Spleen (tissue), 11 donors: ENCODE measurements around the gene NDUFA7. TPM values are rescaled to one million over a fixed set of nuclear protein-coding genes. Genes with fewer than 3 reads are reported as not detected.
A peak's percentile ranks its signal among the peaks of the same experiment; 100 is the strongest.

Experiments
- DNase-seq: peaks from one replicate; pipeline ENCODE4 v3.0.0-alpha.2; 2020
- H3K27ac ChIP-seq, 8 donors: fragments of 200-600 bp; sonication (generic) in 7 of 8; 1 replicate in 4 of 8; 2 replicates in 4 of 8; pipeline versions ENCODE4 v1.5.0 to v1.8.0; 2016 to 2021; ENCODE audit warnings: inconsistent platforms in 4 of 8, mild to moderate bottlenecking in 4 of 8, moderate library complexity in 1 of 8
- H3K27me3 ChIP-seq, 7 donors: fragments of 200-600 bp; sonication (generic) in 6 of 7; replicated peaks in 1 of 7; 1 replicate in 4 of 7; 2 replicates in 3 of 7; pipeline versions ENCODE4 v1.5.0 to v1.8.0; 2016 to 2021; ENCODE audit warnings: inconsistent platforms in 3 of 7, mild to moderate bottlenecking in 1 of 7
- H3K36me3 ChIP-seq, 6 donors: fragments of 200-600 bp; sonication (generic) in 5 of 6; 1 replicate in 4 of 6; 2 replicates in 2 of 6; pipeline versions ENCODE4 v1.5.0 to v1.8.0; 2016 to 2021; ENCODE audit warnings: inconsistent platforms in 2 of 6
- H3K4me1 ChIP-seq, 6 donors: fragments of 200-600 bp; sonication (generic) in 5 of 6; 1 replicate in 3 of 6; 2 replicates in 3 of 6; pipeline versions ENCODE4 v1.5.0 to v1.8.0; 2016 to 2021; ENCODE audit warnings: inconsistent platforms in 3 of 6
- H3K4me3 ChIP-seq, 8 donors: fragments of 200-600 bp; sonication (generic) in 7 of 8; 1 replicate in 4 of 8; 2 replicates in 4 of 8; pipeline versions ENCODE4 v1.5.0 to v1.8.0; 2016 to 2021; ENCODE audit warnings: inconsistent platforms in 4 of 8, mild to moderate bottlenecking in 4 of 8, moderate library complexity in 2 of 8
- H3K9me3 ChIP-seq, 8 donors: fragments of 200-600 bp; sonication (generic) in 7 of 8; 1 replicate in 4 of 8; 2 replicates in 4 of 8; pipeline versions ENCODE4 v1.5.0 to v1.8.0; 2016 to 2021; ENCODE audit warnings: inconsistent platforms in 4 of 8
- POLR2A ChIP-seq, 3 donors: fragments of 450-650 bp; IDR thresholded peaks; one replicate each; pipeline ENCODE4 v1.5.1; 2017; ENCODE audit warnings: antibody characterized with exemption in 3 of 3, mild to moderate bottlenecking in 1 of 3
- POLR2AphosphoS5 ChIP-seq, 3 donors: sonication (generic); formaldehyde crosslinking; IDR thresholded peaks; one replicate each; pipeline ENCODE4 v1.5.1; 2017; ENCODE audit warnings: antibody characterized with exemption in 3 of 3
- WGBS, 5 donors: extraction: QIAGEN DNeasy Blood & Tissue Kit in 3 of 5; methylation state at CpG; one replicate each; pipeline versions ENCODE4 v1.1.5 to v1.1.7; 2013 to 2018; 5-methylcytosine and 5-hydroxymethylcytosine counted together
- intact Hi-C: fragments of 100-400 bp; cut with DNase I; formaldehyde crosslinking; loops from one replicate; pipeline ENCODE4 v1.15.0; 2023; ENCODE audit warnings: low total_unique reads
- polyA plus RNA-seq, 3 donors: library from polyadenylated mRNA; stranded (reverse); fragments of 200-250 nt; gene quantifications; one replicate each; pipeline ENCODE4 v1.2.1, GENCODE V29; 2013
- total RNA-seq, 7 donors: library from RNA; depleted of rRNA in 3 of 7; stranded (reverse); fragments of >200 nt in 3 of 7; fragmentation: NEBNext Ultra II Directional in 4 of 7; extraction: Animal tissue kit (Norgen Biotek cat#: 25700) in 4 of 7; gene quantifications; one replicate each; pipeline versions ENCODE4 v1.1.0 to v1.2.1, GENCODE V29; 2016 to 2021
- TF ChIP-seq, protein P1 (sequence below), 11 experiments: fragments of 200-600 bp in 7 of 11; fragments of 450-650 bp in 4 of 11; sonication (generic) in 4 of 11; IDR thresholded peaks in 8 of 11; conservative IDR thresholded peaks in 3 of 11; 1 replicate in 7 of 11; 2 replicates in 4 of 11; pipeline versions ENCODE4 v1.4.0 to v1.8.0; 2016 to 2021; ENCODE audit warnings: antibody characterized with exemption in 11 of 11, inconsistent platforms in 4 of 11, mild to moderate bottlenecking in 1 of 11
- donor health status: healthy with polysubstance abuse.
- donor health status: DM: no; HTN: no; CAD: no; lungs with moderate emphysema.
- donor health status: DM: no; HTN: no; CAD: no.
- donor health status: Bipolar disorder and iron deficiency.
- donor health status: healthy.
- donor health status: DM: no; HTN: no; CAD: no.
- donor health status: DM: yes; HTN: yes; CAD: no.

NDUFA7 gene
- total and polyA plus RNA-seq, 10 donors, result 14.6 to 131 (median 31.1) TPM

- Histone ChIP-seq H3K4me1 (peaks cover 26 to 51% (median 48%) of the 10 kb centered on the region in 6 donors), H3K27ac (peak overlapping the region in 6 of 8 donors; percentile 11 to 96 (median 80)), H3K27me3 (no peaks in the 10 kb centered on the region), H3K9me3 (no peaks in the 10 kb centered on the region), H3K4me3 (no peak overlapping the region), H3K36me3 (peaks cover 0 to 51% (median 16%) of the 10 kb centered on the region in 6 donors)
- intact Hi-C loops, result no loop called here
- WGBS, 5 donors, result 61 to 84% (median 68%) methylated on average over 5 to 17 of the region's 17 CpGs
- no peak for DNase-seq
- TF ChIP-seq POLR2AphosphoS5 (IDR thresholded peaks at IDR 0.05) (peak; percentile 87 to 89 (median 88)), POLR2A (IDR thresholded peaks at IDR 0.05) (no peak)
- TF ChIP-seq, protein P1, sequence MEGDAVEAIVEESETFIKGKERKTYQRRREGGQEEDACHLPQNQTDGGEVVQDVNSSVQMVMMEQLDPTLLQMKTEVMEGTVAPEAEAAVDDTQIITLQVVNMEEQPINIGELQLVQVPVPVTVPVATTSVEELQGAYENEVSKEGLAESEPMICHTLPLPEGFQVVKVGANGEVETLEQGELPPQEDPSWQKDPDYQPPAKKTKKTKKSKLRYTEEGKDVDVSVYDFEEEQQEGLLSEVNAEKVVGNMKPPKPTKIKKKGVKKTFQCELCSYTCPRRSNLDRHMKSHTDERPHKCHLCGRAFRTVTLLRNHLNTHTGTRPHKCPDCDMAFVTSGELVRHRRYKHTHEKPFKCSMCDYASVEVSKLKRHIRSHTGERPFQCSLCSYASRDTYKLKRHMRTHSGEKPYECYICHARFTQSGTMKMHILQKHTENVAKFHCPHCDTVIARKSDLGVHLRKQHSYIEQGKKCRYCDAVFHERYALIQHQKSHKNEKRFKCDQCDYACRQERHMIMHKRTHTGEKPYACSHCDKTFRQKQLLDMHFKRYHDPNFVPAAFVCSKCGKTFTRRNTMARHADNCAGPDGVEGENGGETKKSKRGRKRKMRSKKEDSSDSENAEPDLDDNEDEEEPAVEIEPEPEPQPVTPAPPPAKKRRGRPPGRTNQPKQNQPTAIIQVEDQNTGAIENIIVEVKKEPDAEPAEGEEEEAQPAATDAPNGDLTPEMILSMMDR (IDR thresholded peaks at IDR 0.05 in 8 of 11, conservative IDR thresholded peaks at IDR 0.05 in 3 of 11), result peak in 2 of 11 experiments; percentile 8 to 23
Measured at GRCh38 chr19:8324186-8325050, 3.2 kb upstream of the NDUFA7 start.

DNA sequence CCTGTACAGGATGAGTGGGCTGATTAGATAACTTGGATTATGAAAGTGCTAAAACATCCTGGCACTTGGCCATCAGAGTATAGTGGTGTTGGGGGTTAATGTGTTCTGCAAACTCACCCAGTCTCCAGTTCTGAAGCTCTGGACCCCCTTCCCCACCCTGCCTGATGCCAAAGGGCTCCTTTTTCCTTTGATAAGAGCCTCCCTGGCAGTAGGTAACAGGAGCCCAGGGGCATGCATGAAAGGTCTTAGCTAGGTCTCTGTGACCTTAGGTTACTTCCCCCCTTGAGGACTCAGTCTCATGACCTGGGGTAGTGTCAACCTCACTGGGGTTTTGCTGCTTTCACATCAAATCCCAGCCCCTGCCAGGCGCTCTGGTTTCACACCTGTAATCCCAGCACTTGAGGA is 2.6 kb upstream of the NDUFA7 start:
- intact Hi-C loops, result no loop called here
- TF ChIP-seq, protein P1 (IDR thresholded peaks at IDR 0.05 in 8 of 11, conservative IDR thresholded peaks at IDR 0.05 in 3 of 11), result no peak
- TF ChIP-seq POLR2AphosphoS5 (IDR thresholded peaks at IDR 0.05), result peak in 1 of 3 donors; percentile 20
- Histone ChIP-seq H3K4me1 (peaks cover 26 to 58% (median 53%) of the 10 kb centered on the region in 6 donors), H3K27me3 (no peaks in the 10 kb centered on the region), H3K27ac (peak overlapping the region in 7 of 8 donors; percentile 4 to 96 (median 70)), H3K36me3 (peaks cover 0 to 47% (median 16%) of the 10 kb centered on the region in 6 donors), H3K9me3 (no peaks in the 10 kb centered on the region), H3K4me3 (no peak overlapping the region)
- no peak for DNase-seq
- 53 to 100% (median 82%) methylated on average over 1 of the region's 1 CpG for WGBS, 5 donors

DNA sequence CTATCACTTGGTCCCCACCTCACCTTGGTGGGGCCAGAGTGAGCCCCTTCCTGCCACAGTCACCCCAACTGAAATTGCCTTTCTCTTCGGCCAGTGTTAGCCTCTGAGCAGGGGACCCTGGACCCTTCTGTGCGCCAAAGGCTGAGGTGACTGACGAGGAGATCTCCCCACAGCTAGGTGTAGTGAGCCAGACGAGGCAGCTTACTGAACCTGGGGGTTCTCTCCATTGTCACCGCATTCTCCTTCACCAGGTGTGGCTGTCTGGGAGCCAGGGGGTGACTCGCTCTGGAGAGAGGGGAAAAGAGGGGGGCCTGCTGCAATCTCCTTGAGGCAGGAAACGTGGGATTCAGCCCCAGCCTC is 1.4 kb upstream of the NDUFA7 start:
- H3K27me3 ChIP-seq, result no peaks in the 10 kb centered on the region
- WGBS, 5 donors, result 49 to 77% (median 67%) methylated on average over 7 of the region's 7 CpGs
- peaks cover 26 to 69% (median 56%) of the 10 kb centered on the region in 6 donors for H3K4me1 ChIP-seq
- H3K27ac ChIP-seq, result peak overlapping the region in 6 of 8 donors; percentile 22 to 96 (median 92)
- intact Hi-C loops, result no loop called here
- peak overlapping the region; percentile 75 to 98 (median 86) for H3K4me3 ChIP-seq
- no peak for DNase-seq
- no peaks in the 10 kb centered on the region for H3K9me3 ChIP-seq
- TF ChIP-seq, protein P1 (IDR thresholded peaks at IDR 0.05 in 8 of 11, conservative IDR thresholded peaks at IDR 0.05 in 3 of 11), result no peak
- H3K36me3 ChIP-seq, result peaks cover 0 to 49% (median 16%) of the 10 kb centered on the region in 6 donors

DNA sequence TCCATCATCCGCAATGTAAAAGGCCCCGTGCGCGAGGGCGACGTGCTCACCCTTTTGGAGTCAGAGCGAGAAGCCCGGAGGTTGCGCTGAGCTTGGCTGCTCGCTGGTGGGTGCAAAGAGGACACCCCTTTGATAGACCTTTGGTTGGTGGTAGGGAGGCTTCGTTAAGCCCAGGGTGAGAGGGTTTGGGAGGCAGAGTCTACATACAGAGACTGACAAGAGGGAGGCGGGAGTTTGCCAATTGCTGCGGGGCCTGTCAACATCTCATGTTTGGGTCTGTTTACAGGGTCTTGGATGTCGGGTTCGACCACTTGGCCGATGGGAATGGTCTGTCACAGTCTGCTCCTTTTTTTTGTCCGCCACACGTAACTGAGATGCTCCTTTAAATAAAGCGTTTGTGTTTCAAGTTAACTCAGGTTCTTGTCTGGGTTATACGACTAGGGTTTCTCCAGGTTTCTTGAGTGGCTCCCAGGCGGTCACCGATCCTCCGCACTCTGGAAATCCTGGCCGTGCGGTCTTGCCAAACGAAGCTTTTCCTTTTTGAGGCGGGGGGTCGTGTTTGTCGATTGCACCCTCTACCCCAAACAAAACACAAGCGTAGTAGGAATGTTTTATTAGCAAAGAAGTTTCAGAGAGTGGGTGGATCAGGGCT is 937 bp upstream of the NDUFA7 start:
- H3K27me3 ChIP-seq, result no peaks in the 10 kb centered on the region
- peak overlapping the region; percentile 85 to 96 (median 92) for H3K27ac ChIP-seq
- peak overlapping the region; percentile 75 to 98 (median 86) for H3K4me3 ChIP-seq
- peaks cover 0 to 50% (median 16%) of the 10 kb centered on the region in 6 donors for H3K36me3 ChIP-seq
- DNase-seq, result no peak
- WGBS, 5 donors, result 18 to 33% (median 25%) methylated on average over 30 of the region's 30 CpGs
- no peaks in the 10 kb centered on the region for H3K9me3 ChIP-seq
- intact Hi-C loops, result no loop called here
- H3K4me1 ChIP-seq, result peaks cover 26 to 75% (median 59%) of the 10 kb centered on the region in 6 donors
- TF ChIP-seq, protein P1 (IDR thresholded peaks at IDR 0.05 in 8 of 11, conservative IDR thresholded peaks at IDR 0.05 in 3 of 11), result no peak
- TF ChIP-seq POLR2A (IDR thresholded peaks at IDR 0.05) (no peak), POLR2AphosphoS5 (IDR thresholded peaks at IDR 0.05) (no peak)
